WERI-Rb-1 (cell line): ENCODE results near the gene HMGCL.

Experiments
- DNase-seq: peaks from one replicate; pipeline ENCODE4 v3.0.0-alpha.2; 2020
- H3K27ac ChIP-seq: fragments of 250-450 bp; sonication (Bioruptor Pico); 2 replicates; pipeline ENCODE4 v1.5.1; 2020; ENCODE audit warnings: mild to moderate bottlenecking, moderate library complexity
- H3K27me3 ChIP-seq: fragments of 250-450 bp; sonication (Bioruptor Pico); 2 replicates; pipeline ENCODE4 v1.5.1; 2021; ENCODE audit warnings: mild to moderate bottlenecking, low read depth, moderate library complexity; ENCODE audit not compliant: insufficient read depth, severe bottlenecking
- H3K36me3 ChIP-seq: fragments of 250-450 bp; sonication (Bioruptor Pico); 2 replicates; pipeline ENCODE4 v1.5.1; 2020; ENCODE audit warnings: mild to moderate bottlenecking, moderate library complexity
- H3K4me3 ChIP-seq: 2 replicates; pipeline ENCODE4 v1.5.1; 2011; ENCODE audit warnings: low read depth, mild to moderate bottlenecking, control low read depth, low read length
- H3K9me3 ChIP-seq: fragments of 250-450 bp; sonication (Bioruptor Pico); 2 replicates; pipeline ENCODE4 v1.5.1; 2021; ENCODE audit warnings: mild to moderate bottlenecking, moderate library complexity; ENCODE audit not compliant: severe bottlenecking
- TF ChIP-seq, protein P1 (sequence below): IDR thresholded peaks from 2 replicates; pipeline ENCODE4 v1.5.1; 2011; ENCODE audit warnings: low read depth, mild to moderate bottlenecking, control low read depth, inconsistent platforms, low read length

HMGCL gene

DNA sequence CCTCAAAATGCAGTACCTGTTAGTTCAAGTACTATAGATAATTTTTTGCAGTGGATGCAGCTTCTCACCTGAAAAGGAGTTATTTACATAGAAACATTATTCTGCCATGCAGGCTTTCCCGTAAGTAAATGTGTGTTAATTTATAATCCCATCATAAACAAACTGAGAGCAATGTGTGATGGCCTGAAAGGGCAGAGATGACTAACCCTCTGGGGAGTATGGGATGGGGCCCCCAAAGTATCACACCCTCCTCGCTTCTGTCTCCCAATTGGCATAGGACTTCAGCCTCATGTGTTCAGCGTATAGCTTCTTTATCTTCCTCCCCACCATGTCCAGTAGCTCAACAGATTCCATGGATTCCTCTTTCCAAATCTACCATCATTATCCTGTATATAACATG lies 7.6 kb downstream of the HMGCL start:
- Histone ChIP-seq H3K4me3 (no peak overlapping the region), H3K9me3 (no peaks in the 10 kb centered on the region), H3K36me3 (no peaks in the 10 kb centered on the region), H3K27me3 (no peaks in the 10 kb centered on the region), H3K27ac (no peak overlapping the region)
- TF ChIP-seq, protein P1, sequence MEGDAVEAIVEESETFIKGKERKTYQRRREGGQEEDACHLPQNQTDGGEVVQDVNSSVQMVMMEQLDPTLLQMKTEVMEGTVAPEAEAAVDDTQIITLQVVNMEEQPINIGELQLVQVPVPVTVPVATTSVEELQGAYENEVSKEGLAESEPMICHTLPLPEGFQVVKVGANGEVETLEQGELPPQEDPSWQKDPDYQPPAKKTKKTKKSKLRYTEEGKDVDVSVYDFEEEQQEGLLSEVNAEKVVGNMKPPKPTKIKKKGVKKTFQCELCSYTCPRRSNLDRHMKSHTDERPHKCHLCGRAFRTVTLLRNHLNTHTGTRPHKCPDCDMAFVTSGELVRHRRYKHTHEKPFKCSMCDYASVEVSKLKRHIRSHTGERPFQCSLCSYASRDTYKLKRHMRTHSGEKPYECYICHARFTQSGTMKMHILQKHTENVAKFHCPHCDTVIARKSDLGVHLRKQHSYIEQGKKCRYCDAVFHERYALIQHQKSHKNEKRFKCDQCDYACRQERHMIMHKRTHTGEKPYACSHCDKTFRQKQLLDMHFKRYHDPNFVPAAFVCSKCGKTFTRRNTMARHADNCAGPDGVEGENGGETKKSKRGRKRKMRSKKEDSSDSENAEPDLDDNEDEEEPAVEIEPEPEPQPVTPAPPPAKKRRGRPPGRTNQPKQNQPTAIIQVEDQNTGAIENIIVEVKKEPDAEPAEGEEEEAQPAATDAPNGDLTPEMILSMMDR, result no peak
- no peak for DNase-seq

DNA sequence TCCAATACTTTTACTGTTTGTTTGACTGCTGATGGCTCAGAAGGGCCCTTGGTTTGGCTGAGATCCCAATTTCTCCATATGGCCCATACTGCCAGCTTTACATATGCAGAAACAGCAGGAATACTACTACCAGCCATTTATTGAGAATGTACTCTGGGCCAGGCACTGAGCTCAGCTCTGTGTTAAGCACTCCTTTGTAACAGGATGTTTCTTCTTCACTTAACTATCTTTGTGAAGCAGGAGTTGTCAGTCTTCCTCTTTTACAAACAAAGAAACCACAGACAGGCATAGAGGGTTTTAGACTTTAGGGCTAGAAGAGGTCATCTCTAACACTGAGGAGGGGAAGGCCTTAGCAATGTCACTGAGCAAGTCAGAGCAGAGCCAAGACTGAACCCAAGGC lies 8.3 kb downstream of the HMGCL start:
- TF ChIP-seq, protein P1, result no peak
- Histone ChIP-seq H3K36me3 (no peaks in the 10 kb centered on the region), H3K9me3 (no peaks in the 10 kb centered on the region), H3K4me3 (no peak overlapping the region), H3K27me3 (no peaks in the 10 kb centered on the region), H3K27ac (no peak overlapping the region)
- DNase-seq, result no peak

DNA sequence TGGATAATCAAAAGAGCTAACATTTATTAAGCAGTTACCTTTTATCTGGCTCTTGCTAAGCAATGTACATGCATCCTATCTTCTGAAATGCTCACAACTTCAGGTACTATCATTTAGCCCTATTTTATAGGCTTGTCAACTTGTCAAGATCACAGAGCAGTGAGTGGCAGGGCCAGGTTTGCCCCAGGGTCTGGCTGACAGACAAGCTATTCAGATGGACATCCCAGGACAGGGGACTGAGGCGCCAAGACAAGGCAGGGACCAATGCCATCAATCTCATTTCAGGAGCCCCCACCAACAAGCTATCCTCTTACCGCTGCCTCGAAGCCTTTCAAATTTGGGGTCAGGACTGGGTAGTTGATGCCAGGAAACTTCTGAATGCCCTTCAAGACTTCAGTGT lies 8.9 kb downstream of the HMGCL start:
- Histone ChIP-seq H3K4me3 (no peak overlapping the region), H3K9me3 (no peaks in the 10 kb centered on the region), H3K27ac (no peak overlapping the region), H3K36me3 (no peaks in the 10 kb centered on the region), H3K27me3 (no peaks in the 10 kb centered on the region)
- no peak for DNase-seq
- TF ChIP-seq, protein P1, result no peak

DNA sequence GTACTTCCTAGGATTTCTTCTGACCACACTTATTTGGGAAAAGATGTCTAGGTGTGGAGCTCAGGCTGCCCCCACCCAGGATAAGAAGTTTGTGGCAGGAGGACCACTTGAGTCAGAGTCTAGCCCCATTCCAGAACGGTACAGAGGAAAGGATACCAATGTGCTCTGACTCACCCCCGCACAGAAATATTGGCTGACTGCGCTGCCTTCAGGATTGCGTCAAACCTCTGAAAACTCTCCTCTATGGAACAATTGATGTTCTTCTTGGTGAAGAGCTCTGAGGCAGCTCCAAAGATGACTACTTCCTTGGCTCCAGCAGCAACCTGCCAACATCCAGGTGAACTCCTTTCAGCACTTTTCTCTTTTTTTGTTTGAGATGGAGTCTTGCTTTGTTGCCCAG lies 11.2 kb downstream of the HMGCL start:
- Histone ChIP-seq H3K36me3 (no peaks in the 10 kb centered on the region), H3K27me3 (no peaks in the 10 kb centered on the region), H3K27ac (no peak overlapping the region), H3K9me3 (no peaks in the 10 kb centered on the region), H3K4me3 (no peak overlapping the region)
- TF ChIP-seq, protein P1, result no peak
- DNase-seq, result no peak

DNA sequence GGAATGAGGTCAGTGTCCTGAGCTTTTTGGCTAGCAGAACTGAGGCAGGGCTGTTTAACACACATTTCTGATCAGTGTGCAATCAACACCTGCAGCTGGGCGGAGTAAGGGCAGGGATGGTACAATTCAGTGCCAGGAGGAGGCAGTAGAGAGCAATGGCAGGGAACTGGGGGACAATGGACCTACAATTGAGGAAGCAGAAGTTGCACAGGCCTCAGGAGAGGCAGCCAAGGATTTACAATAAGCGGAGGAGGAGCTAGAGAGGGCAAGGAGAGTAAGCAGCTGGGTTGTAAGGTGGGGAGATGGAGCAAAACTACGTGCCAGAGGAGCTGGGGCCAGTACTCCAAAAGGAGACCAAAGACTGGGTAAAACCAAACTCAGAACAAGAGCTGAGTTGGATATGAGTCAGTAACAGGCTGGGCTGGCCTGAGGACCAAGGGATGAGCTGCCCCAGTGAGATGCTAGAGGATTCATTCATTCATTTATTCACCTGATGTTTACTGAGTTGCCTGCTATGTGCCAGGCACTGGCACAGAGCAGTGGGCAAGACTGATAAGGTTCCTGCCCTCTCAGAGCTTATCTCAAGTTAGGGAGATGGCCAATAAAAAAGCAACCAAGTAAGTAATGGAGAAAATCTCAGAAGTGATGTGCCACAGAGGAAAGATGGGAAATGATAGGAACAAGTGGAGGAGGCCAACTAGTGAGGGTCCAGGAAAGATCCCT lies 14.2 kb downstream of the HMGCL start:
- no peaks in the 10 kb centered on the region for H3K36me3 ChIP-seq
- no peak overlapping the region for H3K27ac ChIP-seq
- no peaks in the 10 kb centered on the region for H3K9me3 ChIP-seq
- no peaks in the 10 kb centered on the region for H3K27me3 ChIP-seq
- H3K4me3 ChIP-seq, result no peak overlapping the region
- DNase-seq, result peak; percentile 64
- TF ChIP-seq, protein P1, result peak; percentile 84

DNA sequence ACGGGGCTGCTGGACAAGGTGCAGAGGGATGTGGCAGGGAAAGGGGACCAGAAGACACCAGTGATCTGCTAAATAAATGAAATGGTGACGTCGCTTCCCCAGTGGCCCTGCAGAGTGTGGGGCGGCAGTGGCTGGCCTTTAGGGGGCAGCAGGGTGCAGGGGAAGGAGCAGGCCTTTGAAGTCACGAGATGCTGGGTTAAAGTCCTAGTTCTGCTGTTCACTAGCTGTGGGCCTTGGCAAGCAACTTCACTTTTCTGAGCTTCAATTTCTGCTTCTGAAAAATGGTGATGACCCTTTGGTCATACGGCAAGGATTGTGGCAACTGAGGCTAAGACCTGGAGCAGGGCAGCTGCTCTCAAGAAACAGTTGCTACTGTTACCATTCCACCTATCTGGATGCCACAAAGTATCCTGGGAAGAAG lies 15.5 kb downstream of the HMGCL start:
- no peak overlapping the region for H3K4me3 ChIP-seq
- DNase-seq, result peak; percentile 80
- no peaks in the 10 kb centered on the region for H3K27me3 ChIP-seq
- no peaks in the 10 kb centered on the region for H3K9me3 ChIP-seq
- TF ChIP-seq, protein P1, result peak; percentile 94
- no peak overlapping the region for H3K27ac ChIP-seq
- no peaks in the 10 kb centered on the region for H3K36me3 ChIP-seq
